GDM1 (cell line): Measurements from ENCODE around the gene LCMT1.
"Not testable (repeated sequence)": the region's sequence is repeated elsewhere in the genome, so short reads cannot be mapped to it uniquely, and the experiment has no call there.

Experiments
- DNase-seq: peaks from one replicate; lab custom pipeline; 2025; lab: John Stamatoyannopoulos, UW

LCMT1 gene

DNA sequence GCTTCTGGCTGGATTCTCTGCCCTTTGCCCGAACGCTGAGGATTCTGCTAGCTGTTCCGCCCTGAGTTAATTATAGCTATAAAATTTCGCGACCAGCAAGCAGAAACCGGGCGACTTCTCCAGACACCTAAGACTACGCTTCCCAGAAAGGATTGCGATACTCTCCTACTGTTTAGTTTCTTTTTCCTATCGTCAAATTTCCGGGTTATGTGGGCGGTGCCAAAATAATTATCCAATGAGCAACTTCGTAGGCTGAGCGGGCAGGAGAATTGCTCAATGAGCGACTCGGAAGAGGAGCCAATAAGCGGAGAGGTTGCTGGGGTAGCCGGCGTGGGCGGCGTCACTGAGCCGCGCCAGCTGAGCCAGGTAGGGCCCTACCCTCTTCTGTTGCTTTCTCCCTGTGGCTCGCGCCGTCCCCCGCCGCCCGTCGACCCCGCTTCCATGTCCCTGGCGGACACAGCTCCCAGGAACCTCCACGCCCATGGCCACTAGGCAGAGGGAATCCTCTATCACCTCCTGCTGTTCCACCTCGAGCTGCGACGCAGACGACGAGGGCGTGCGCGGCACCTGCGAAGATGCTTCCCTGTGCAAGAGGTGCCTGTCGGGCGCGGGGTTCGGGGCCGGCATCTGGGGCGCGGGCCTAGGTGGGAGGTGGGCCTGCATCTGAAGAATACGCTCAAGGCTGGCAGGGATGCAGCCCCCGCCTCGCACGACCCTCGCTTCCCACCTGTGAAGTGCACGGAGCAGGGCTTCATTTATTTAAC lies at the start of gene LCMT1:
LCMT1 (plus strand) TSS at position 340 of the 764 bp plus-strand sequence; CDS start at position 482, 142 bp downstream.
- DNase-seq: peak; percentile 91

- no peak for DNase-seq
These were observed 48.4 kb upstream of the LCMT1 start for GRCh38 chr16:25063102-25063501.

GRCh38 chr16:25063865-25064264 lies 47.7 kb upstream of the LCMT1 start:
- no peak for DNase-seq

DNA sequence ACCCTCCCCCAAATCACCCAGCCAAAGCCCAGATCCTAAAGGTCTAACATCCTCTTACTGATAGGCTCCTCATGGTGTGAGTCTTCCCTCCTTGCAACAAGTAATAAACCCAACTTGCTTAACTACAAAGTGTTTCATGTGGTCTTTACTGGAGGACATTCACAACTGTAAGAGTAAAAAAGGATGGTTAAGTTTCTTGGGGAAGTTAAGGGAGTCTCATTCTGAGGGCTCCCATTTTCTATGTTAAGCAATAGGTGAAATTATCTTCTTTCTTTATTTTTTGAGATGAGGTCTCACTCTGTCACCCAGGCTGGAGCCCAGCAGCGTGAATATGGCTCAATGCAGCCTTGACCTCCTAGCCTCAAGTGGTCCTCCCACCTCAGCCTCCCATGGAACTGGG lies 47.3 kb upstream of the LCMT1 start:
- DNase-seq: not testable (repeated sequence)

GRCh38 chr16:25064937-25065336 lies 46.6 kb upstream of the LCMT1 start:
- no peak for DNase-seq

GRCh38 chr16:25065899-25066298 lies 45.6 kb upstream of the LCMT1 start:
- DNase-seq: no peak

- DNase-seq: no peak
These were observed 45.2 kb upstream of the LCMT1 start for GRCh38 chr16:25066426-25066746.

- DNase-seq: peak; percentile 31
These were observed 44.6 kb upstream of the LCMT1 start for GRCh38 chr16:25066747-25067631.

GRCh38 chr16:25073854-25074253 lies 37.7 kb upstream of the LCMT1 start:
- no peak for DNase-seq

DNA sequence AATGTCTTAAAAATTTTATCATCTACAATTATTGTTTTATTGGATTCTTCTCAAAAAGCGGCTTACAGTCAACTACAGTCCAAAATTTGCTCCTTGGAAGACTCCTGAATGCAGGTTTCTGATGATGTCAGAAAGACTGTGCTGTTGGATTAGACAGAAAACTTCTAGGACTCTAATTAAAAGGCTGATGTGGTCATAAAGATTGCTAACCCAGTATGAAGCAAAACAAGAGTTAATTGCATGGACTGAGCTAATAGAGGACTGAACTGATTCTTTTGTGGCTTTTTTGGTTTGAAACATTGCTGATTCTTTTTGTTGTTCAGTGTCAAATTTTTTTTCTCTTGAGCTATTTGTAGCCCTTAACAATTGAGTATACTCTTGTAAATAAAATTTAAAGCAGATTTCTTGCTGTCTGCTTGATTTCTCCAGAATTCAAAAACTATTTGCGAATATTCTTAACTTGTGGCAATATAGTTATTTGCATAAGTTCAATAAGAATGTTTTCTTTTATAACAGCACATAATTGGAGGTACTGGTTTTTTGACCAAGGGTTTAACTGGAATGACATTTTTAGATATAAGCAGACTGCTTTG lies 33.1 kb upstream of the LCMT1 start:
- DNase-seq: no peak

DNA sequence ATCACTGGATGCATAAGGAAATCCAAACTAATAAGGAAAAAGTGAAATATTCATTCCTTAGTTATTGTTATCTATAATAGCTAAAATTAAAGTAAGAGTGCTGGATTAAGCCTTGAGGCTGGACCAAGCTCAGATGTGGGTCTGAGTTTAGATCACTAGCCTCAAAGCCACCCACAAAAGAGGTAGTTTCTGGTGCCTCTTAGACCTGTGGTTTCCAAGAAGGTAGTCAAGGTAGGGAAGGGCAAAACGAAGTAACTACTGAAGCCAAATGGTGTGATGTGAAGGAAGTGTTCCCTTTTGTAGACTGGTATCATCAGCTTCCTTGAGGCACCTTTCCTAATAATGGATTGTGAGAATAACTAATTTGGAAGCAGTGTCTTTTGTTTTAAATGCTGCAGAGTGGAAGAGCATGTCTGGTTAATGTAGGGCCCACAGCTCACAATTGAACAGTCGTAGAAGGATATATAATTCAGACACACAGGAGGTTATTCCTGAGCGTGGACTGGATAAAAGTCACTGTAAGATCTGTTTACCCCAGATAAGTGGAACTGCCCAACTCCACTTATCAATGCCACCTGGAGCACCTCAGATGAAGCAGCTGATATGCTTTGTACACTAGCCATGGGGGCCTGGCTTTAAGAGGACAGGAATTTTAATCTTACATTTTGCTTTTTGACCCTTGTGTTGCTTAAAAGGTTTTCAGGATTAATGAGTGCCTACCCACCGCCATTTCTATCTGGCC lies 31.7 kb upstream of the LCMT1 start:
- DNase-seq: no peak

GRCh38 chr16:25080420-25081131 lies 31.0 kb upstream of the LCMT1 start:
- no peak for DNase-seq

GRCh38 chr16:25081702-25082101 lies 29.8 kb upstream of the LCMT1 start:
- DNase-seq: no peak

DNA sequence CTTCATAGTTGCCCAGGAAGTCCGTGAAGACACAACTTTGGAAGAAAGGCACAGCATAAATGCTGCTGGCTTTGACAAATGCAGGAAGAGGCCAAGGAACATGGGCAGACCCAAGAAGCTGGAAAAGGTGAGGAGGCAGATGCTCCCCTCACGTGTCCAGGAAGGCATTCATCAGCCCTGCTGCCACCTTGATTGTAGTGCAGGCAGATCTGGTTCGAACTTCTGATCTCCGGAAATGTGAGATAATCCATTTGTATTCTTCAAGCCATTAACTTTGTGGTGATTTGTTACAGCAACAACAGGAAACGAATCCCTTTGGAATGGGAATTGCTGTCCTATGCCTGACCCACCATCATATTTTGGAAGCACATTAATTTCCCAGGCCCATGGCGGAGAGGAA lies 28.5 kb upstream of the LCMT1 start:
- no peak for DNase-seq

DNA sequence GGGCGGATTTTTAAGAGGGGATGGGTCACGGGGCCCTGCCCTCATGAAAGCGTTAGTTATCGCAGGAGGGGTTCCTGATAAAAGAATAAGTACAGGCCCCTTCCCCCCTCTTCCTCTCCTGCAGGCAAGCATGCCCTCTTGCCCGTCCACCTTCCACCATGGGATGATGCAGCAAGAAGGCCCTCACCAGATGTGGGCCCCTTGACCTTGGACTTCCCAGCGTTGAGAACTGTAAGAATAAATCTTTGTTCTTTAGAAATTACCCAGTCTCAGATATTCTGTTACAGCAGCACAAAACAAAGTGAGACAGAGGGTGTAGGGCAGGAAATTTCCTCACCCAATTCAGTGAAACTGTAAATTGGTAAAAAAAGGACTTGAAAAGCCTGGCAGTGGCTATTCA lies 27.8 kb upstream of the LCMT1 start:
- no peak for DNase-seq

DNA sequence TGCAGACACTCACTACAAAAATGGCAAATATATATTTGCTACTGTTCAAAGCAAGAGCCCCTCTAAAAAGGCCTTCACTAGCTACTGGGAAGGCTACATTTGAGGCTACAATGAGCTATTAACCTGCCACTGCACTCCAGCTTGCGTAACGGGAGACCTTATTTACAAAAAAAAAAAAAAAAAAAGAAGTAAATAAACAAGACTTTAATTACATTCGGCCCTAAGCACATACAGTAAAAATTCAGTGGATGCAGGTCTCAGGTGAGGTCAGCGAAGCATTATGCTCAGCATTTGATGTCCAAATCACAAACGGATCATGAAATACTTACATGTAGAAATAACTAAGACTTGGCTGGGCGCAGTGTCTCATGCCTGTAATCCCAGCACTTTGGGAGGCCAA lies 26.7 kb upstream of the LCMT1 start:
- no peak for DNase-seq

GRCh38 chr16:25087761-25088160 lies 23.8 kb upstream of the LCMT1 start:
- DNase-seq: no peak

DNA sequence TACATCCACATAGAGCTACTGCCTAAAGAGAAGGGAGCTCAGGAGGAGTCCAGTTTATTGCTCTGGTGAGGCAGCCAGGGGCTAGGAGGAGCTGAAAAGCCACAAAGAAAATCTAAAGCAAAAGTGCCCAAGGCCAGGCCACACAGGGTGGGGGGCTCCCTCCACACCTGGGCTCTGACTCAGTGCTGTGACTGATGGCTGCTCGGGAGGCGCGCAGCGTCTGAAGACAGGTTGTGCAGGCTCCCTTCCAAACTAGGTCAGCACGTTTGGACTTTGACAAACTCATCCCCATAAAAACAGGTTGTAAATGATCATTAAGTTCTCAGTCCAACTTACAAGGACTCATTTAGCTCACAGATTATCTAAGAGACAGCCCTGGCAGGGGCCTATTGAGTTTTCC lies 22.2 kb upstream of the LCMT1 start:
- no peak for DNase-seq

DNA sequence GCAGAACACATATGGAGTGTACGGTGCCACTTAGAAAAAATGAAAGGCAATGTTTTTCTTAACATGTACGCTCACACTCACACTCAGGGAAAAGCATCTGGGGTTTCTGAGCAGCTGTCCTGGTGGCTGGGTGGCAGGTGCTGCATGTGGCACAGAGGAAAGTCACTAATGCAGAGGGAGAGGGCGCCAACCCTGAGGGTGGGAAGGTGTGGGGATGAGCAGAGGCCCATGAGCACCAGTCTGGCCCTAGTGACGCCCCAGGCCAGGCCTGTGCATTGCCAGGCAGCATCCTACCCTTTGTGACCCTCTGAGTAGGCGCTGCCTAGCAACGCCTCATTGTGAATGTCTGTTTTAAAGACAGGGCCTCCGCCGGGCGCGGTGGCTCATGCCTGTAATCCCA lies 19.1 kb upstream of the LCMT1 start:
- no peak for DNase-seq

DNA sequence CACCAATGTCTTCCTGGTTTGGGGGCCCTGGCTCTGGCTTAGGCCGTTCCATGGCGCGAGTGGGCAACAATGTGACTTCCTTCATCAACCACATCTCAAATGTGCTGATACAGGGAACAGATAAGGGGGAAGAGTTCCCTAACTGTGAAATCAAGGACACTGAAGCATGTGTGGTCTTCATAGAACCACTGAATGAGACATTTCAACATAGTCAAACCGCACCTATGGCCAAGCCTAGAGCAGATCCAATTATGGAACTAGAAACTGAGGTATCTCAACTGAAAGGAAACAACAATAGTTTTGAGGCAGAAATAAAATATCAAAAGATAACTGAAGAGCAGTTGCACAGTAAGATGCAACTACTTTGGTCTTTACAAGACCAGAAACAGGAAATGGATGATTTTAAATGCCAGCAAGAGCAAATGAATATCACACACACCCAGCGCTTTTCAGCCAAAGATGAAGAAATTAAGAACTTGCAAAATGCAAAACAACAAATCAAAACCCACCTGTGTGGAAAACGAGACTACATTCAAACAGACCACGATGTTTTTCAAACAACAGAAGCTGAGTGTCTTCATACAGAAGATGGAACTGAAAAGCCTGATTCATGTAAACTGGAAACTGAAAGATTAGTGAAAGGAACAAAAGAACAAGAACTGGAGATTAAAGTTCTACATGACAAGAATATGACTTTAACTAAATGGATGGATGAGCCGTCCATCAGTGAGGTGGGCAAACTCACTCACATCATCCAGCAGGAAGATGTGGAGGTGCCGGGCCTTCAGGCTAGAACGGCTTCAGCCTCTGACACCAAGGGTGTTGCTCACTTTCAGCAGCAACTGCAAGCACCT lies 18.1 kb upstream of the LCMT1 start:
- peak; percentile 33 for DNase-seq

GRCh38 chr16:25094596-25094995 lies 16.9 kb upstream of the LCMT1 start:
- no peak for DNase-seq
